ENCODE data around the gene FUOM. TPM values are rescaled to one million over a fixed set of nuclear protein-coding genes. Genes with fewer than 3 reads are reported as not detected.

The FUOM gene
- 10 to 100 TPM; 10.8 to 25.1 (median 15.4) TPM for polyA plus RNA-seq (ENCODE audit: insufficient read length in 4 of 4)

GRCh38 chr10:133357285-133358161 is at the start of gene FUOM:
FUOM (minus strand) TSS chr10:133358019; CDS start chr10:133358007, 12 bp downstream.
- peak in 2 of 4 donors; percentile 50 to 60 for DNase-seq (ENCODE audit: low read depth in 4 of 4, low spot score in 3 of 4)

GRCh38 chr10:133405844-133406527 is 48.2 kb upstream of the FUOM start:
- no peak for DNase-seq (ENCODE audit: low read depth in 4 of 4, low spot score in 3 of 4)

GRCh38 chr10:133405272-133405671 is 47.5 kb upstream of the FUOM start:
- no peak for DNase-seq (ENCODE audit: low read depth in 4 of 4, low spot score in 3 of 4)

- DNase-seq (ENCODE audit: low read depth in 4 of 4, low spot score in 3 of 4): no peak
These were observed 46.0 kb upstream of the FUOM start for GRCh38 chr10:133403784-133404183.

GRCh38 chr10:133403359-133403758 is 45.5 kb upstream of the FUOM start:
- no peak for DNase-seq (ENCODE audit: low read depth in 4 of 4, low spot score in 3 of 4)

GRCh38 chr10:133401981-133402725 is 44.3 kb upstream of the FUOM start:
- no peak for DNase-seq (ENCODE audit: low read depth in 4 of 4, low spot score in 3 of 4)

DNA sequence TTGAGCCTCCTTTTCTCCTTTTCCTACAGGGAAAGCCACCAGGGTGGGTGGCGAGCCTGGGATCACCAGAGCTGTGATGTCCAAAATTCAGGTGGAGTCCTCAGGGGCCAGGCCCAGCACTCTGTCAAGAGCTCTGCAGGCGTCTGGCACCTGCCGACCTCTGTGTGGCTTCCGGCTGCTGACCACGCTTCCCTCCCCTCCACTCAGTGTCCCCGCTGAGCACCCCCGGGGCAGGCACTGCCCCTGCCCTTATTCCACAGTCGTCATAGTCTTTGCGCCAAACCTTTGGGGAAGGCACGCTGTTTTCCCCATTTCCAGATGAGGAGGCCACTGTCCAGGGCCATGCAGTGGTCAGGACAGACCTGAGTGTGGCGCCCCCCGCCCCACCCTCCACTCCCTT is 43.7 kb upstream of the FUOM start:
- DNase-seq (ENCODE audit: low read depth in 4 of 4, low spot score in 3 of 4): no peak

- no peak for DNase-seq (ENCODE audit: low read depth in 4 of 4, low spot score in 3 of 4)
These were observed 43.0 kb upstream of the FUOM start for GRCh38 chr10:133400624-133401424.

DNA sequence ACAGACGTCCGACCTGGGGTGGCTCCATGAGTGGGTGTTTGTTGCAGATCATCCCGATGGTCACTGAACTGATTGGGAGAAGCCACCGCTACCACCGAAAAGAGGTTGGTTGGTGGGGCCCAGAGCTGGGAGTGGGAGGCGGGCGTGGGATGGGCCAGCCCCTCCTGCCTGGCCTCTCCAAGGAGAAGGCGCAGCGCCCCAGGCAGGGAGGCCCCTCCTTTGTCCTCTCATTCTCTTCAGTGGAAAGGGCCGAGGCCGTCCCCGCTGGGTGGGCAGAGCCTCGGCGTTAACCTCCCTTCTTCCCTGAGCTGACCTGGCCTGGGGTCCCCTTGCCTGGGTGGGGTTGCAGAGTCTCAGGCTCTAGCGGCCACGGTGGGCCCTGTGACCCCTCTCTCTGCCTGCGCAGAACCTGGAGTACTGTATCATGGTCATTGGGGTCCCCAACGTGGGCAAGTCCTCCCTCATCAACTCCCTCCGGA is 41.3 kb upstream of the FUOM start:
- no peak for DNase-seq (ENCODE audit: low read depth in 4 of 4, low spot score in 3 of 4)

DNA sequence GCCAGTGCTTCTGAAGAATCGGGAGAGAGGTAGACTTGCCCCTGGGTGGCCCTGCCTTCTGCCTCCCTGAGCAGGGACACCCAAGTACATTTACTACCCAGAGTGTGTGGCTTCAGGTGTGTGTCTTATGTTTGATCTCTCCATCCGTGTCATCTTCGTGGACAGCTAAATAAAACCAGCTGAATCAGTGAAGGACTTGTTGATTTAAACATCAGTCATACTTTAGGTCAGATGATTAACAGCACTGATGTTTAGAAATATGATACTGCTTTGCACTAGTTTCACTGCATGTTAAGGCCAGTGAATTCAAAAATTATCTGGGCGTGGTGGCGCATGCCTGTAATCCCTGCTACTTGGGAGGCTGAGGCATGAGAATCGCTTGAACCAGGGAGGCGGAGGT is 40.1 kb upstream of the FUOM start:
- DNase-seq (ENCODE audit: low read depth in 4 of 4, low spot score in 3 of 4): no peak

DNA sequence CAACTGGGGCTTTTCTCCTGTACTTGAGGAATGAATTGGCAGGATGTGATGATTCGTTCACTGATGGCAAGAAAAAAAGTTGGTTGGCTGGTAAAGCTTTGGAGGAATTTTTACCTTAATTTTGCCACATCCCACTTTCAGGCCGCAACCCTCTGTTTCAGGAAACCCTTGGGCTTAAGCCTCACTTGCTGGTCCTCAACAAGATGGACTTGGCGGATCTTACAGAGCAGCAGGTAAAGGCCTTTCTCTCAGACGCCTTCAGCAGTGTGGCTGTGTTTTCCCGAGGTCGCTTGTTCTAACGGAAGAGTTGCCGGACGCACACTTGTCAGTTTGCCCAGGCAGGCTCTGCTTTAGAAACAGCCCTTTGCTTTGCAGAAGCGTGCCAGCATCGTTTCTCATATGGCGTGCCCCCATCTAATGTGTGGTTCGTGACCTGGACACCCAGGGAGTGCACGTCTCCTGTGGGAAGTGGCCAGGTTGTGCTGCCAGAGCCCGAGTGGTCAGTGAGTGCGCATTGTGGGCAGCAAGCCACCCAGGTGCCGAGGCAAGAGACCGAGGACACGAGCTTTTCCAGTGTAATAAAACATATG is 38.3 kb upstream of the FUOM start:
- DNase-seq (ENCODE audit: low read depth in 4 of 4, low spot score in 3 of 4): no peak

- no peak for DNase-seq (ENCODE audit: low read depth in 4 of 4, low spot score in 3 of 4)
These were observed 37.0 kb upstream of the FUOM start for GRCh38 chr10:133394801-133395221.

DNA sequence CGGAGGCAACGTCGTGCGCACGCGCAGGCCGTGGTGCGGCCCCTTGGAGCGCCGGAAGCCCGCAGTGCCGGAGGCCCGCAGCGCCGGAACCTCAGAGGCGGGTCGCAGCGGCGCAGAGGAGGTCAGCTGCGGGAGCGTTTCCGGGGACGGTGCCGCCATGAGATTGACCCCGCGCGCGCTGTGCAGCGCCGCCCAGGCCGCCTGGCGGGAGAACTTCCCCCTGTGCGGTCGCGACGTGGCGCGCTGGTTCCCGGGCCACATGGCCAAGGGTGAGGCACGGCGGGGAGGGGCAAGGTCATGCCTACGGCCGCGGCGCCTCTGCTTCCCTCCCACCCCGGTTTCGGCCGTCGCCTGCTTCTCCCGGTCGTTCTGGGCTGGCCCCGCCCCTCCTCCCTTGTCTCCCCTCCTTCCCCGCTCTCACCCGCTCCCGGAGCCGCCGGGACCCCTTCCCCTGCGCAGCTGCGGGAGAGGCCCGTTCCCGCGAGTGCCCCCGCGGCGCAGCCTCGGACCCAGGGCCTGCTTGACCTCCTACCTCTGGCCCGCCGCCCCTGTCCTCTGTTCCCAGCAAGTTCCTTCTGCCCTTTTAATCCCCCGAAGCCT is 36.3 kb upstream of the FUOM start, which contains the start of gene MTG1:
Gene MTG1, plus strand, starts transcription at position 94 of the 600 bp plus-strand sequence. Its CDS starts 64 bp downstream, at position 158.
- peak; percentile 82 to 92 (median 89) for DNase-seq (ENCODE audit: low read depth in 4 of 4, low spot score in 3 of 4)

DNA sequence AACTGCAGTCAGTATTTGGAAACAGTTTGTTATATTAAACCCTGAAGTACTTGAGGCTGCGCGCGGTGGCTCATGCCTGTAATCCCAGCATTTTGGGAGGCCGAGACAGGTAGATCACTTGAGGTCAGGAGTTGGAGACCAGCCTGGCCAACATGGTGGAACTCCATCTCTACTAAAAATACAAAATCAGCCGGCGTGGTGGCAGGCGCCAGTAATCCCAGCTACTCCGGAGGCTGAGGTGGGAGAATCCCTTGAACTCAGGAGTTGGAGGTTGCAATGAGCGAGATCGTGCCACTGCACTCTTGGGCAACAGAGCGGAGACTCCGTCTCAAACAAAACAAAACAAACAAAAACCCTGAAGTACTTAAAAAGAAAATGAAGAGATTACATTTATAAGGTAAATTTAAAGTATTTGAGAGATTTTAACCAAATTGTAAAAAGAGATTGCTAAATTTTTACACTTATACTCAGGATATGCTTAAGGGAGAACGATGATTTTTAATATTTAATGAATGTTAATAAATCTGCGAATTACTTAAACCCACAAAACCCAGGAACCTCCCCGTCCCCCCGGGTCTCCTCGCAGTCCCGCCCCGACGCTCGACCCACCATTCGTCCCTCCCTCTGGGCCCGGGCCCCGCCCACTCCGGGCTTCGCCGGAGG is 35.7 kb upstream of the FUOM start:
- DNase-seq (ENCODE audit: low read depth in 4 of 4, low spot score in 3 of 4): no peak

GRCh38 chr10:133391761-133392518 is 34.1 kb upstream of the FUOM start:
- no peak for DNase-seq (ENCODE audit: low read depth in 4 of 4, low spot score in 3 of 4)

DNA sequence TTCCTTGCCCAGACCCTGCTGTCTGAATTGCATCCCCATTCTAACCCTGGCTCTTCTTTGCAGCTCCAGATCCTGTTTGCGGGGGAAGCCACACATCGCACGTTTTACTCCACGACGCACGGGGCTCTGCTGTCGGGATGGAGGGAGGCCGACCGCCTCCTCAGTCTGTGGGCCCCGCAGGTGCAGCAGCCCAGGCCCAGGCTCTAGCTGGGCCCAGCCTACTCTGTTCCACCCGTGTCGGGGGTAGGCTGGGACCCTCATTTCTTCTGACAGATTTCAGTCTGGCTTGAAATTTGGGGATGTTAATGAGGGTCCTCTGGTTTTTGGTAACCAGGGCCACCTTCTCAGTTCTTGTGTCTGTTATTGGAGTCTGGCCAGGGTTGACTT is 33.4 kb upstream of the FUOM start:
- no peak for DNase-seq (ENCODE audit: low read depth in 4 of 4, low spot score in 3 of 4)

DNA sequence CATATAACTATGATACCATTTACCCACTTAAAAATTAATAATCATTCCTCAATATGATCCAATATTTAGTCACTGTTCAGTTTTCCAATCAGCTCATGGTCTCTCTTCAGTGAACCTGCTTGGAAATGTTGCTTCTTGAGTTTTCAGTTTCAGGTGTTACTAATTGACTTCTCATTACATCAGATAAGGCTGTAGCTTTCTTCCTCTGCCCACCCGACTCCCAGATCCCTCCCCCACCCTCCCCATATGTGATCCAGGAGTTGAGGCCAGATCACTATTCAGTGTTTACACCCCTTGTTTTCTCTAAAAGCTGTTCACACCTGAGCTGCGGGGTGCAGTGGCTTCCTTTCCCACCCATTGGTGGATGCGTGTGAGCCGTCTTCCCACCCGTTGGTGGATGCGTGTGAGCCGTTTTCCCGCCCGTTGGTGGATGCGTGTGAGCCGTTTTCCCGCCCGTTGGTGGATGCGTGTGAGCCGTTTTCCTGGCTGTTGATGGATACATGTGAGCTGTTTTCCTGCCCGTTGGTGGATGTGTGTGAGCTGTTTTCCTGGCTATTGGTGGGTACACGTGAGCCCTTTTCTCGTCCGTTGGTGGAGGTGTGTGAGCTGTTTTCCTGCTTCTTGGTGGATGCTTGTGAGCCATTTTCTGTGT is 32.9 kb upstream of the FUOM start:
- no peak for DNase-seq (ENCODE audit: low read depth in 4 of 4, low spot score in 3 of 4)

All from left renal pelvis (tissue), 4 donors.